Measurements from ENCODE around the gene ST6GAL1.

Gene ST6GAL1

DNA sequence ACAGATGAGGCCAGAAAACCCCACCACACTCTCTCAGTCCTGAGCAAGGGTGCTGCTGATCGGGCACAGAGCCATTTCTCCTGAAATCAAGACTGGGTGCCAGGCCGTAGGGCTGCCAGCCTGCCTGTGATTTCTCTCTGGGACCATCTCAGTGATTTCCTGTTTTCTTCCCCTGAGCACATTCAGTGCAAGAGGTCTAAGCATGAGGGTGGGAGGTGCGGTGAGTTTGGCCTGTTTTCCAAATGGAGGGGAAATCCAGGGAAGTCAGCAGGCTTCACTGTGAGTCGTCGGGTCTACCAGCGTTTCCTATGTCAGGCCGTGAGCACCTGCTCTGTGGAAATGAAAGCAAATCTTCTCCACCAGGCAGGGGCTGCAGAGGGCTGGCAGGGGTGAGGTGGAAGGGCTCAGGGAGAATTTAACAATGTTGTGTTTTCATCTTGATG, 82.3 kb downstream of the ST6GAL1 start:
- no peak overlapping the region for H3K27ac ChIP-seq (ENCODE audit: poor library complexity, severe bottlenecking)
- no peaks in the 10 kb centered on the region for H3K36me3 ChIP-seq (ENCODE audit: low read depth)
- no peak overlapping the region for H3K4me3 ChIP-seq (ENCODE audit: severe bottlenecking)
- TF ChIP-seq CTCF (IDR thresholded peaks at IDR 0.05; ENCODE audit: poor library complexity, severe bottlenecking): no peak
- DNase-seq (ENCODE audit: low spot score) (no peak), ATAC-seq (ENCODE audit: low read depth) (no peak)
- H3K27me3 ChIP-seq (ENCODE audit: insufficient read depth, poor library complexity, severe bottlenecking): no peaks in the 10 kb centered on the region
- H3K4me1 ChIP-seq (ENCODE audit: insufficient read depth, poor library complexity, severe bottlenecking): no peaks in the 10 kb centered on the region
- H3K9me3 ChIP-seq (ENCODE audit: severe bottlenecking): no peaks in the 10 kb centered on the region

GRCh38 chr3:187013159-187013716, 82.9 kb downstream of the ST6GAL1 start:
- no peak overlapping the region for H3K27ac ChIP-seq (ENCODE audit: poor library complexity, severe bottlenecking)
- H3K9me3 ChIP-seq (ENCODE audit: severe bottlenecking): no peaks in the 10 kb centered on the region
- H3K27me3 ChIP-seq (ENCODE audit: insufficient read depth, poor library complexity, severe bottlenecking): no peaks in the 10 kb centered on the region
- H3K4me3 ChIP-seq (ENCODE audit: severe bottlenecking): no peak overlapping the region
- no peaks in the 10 kb centered on the region for H3K36me3 ChIP-seq (ENCODE audit: low read depth)
- ATAC-seq (ENCODE audit: low read depth) (no peak), DNase-seq (ENCODE audit: low spot score) (no peak)
- TF ChIP-seq CTCF (IDR thresholded peaks at IDR 0.05; ENCODE audit: poor library complexity, severe bottlenecking): no peak
- H3K4me1 ChIP-seq (ENCODE audit: insufficient read depth, poor library complexity, severe bottlenecking): no peaks in the 10 kb centered on the region

GRCh38 chr3:187014417-187014864, 84.1 kb downstream of the ST6GAL1 start:
- H3K4me3 ChIP-seq (ENCODE audit: severe bottlenecking): no peak overlapping the region
- no peak overlapping the region for H3K27ac ChIP-seq (ENCODE audit: poor library complexity, severe bottlenecking)
- H3K27me3 ChIP-seq (ENCODE audit: insufficient read depth, poor library complexity, severe bottlenecking): no peaks in the 10 kb centered on the region
- DNase-seq (ENCODE audit: low spot score) (no peak), ATAC-seq (ENCODE audit: low read depth) (peak; percentile 33; the same call in 1 of the 3 replicates)
- no peaks in the 10 kb centered on the region for H3K9me3 ChIP-seq (ENCODE audit: severe bottlenecking)
- no peaks in the 10 kb centered on the region for H3K4me1 ChIP-seq (ENCODE audit: insufficient read depth, poor library complexity, severe bottlenecking)
- H3K36me3 ChIP-seq (ENCODE audit: low read depth): no peaks in the 10 kb centered on the region
- TF ChIP-seq CTCF (IDR thresholded peaks at IDR 0.05; ENCODE audit: poor library complexity, severe bottlenecking): no peak

- no peak for TF ChIP-seq CTCF (IDR thresholded peaks at IDR 0.05; ENCODE audit: poor library complexity, severe bottlenecking)
- no peak overlapping the region for H3K27ac ChIP-seq (ENCODE audit: poor library complexity, severe bottlenecking)
- H3K4me3 ChIP-seq (ENCODE audit: severe bottlenecking): no peak overlapping the region
- no peaks in the 10 kb centered on the region for H3K4me1 ChIP-seq (ENCODE audit: insufficient read depth, poor library complexity, severe bottlenecking)
- DNase-seq (ENCODE audit: low spot score) (no peak), ATAC-seq (ENCODE audit: low read depth) (no peak)
- no peaks in the 10 kb centered on the region for H3K9me3 ChIP-seq (ENCODE audit: severe bottlenecking)
- no peaks in the 10 kb centered on the region for H3K36me3 ChIP-seq (ENCODE audit: low read depth)
- no peaks in the 10 kb centered on the region for H3K27me3 ChIP-seq (ENCODE audit: insufficient read depth, poor library complexity, severe bottlenecking)
Observed at GRCh38 chr3:187015903-187016638, 85.7 kb downstream of the ST6GAL1 start.

All from RWPE2 (cell line).